ENCODE results near the gene MCF2L.

The MCF2L gene

DNA sequence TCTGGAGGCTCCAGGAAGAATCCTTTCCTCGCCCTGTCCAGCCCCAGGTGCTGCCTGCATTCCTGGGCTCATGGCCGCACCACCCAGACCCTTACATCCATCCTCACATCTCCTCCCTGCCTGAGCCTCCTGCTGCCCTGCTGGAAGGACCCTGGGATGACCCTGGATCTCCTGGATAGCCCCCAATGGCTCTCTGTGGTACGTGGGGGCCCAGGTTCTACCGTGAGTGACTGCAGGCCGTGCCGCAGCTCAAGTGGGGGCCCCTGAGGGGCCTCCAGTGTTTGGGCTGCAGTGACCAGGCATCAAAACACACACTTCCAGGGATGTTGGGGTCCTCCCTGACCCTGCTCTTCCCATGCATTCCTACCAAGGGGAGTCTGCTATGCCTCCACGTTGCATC, 8.3 kb upstream of the MCF2L start:
- in situ Hi-C loops (cut with HindIII; ENCODE audit: low pct_ligation_motif_present, low sequenced_read_pairs), result no loop called here
- TF ChIP-seq, protein P1, sequence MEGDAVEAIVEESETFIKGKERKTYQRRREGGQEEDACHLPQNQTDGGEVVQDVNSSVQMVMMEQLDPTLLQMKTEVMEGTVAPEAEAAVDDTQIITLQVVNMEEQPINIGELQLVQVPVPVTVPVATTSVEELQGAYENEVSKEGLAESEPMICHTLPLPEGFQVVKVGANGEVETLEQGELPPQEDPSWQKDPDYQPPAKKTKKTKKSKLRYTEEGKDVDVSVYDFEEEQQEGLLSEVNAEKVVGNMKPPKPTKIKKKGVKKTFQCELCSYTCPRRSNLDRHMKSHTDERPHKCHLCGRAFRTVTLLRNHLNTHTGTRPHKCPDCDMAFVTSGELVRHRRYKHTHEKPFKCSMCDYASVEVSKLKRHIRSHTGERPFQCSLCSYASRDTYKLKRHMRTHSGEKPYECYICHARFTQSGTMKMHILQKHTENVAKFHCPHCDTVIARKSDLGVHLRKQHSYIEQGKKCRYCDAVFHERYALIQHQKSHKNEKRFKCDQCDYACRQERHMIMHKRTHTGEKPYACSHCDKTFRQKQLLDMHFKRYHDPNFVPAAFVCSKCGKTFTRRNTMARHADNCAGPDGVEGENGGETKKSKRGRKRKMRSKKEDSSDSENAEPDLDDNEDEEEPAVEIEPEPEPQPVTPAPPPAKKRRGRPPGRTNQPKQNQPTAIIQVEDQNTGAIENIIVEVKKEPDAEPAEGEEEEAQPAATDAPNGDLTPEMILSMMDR (IDR thresholded peaks at IDR 0.05; ENCODE audit: low read depth, low read length, missing control alignments), result no peak

GRCh38 chr13:112961457-112962369, 7.3 kb upstream of the MCF2L start:
- H3K4me3 ChIP-seq (ENCODE audit: low read depth, low read length), result no peak overlapping the region
- in situ Hi-C loops (cut with HindIII; ENCODE audit: low pct_ligation_motif_present, low sequenced_read_pairs), result no loop called here
- no peak overlapping the region for H3K27ac ChIP-seq
- DNase-seq, result no peak
- no peaks in the 10 kb centered on the region for H3K36me3 ChIP-seq (replicated peaks)
- peaks cover 15% of the 10 kb centered on the region for H3K27me3 ChIP-seq (replicated peaks)
- TF ChIP-seq, protein P1 (IDR thresholded peaks at IDR 0.05; ENCODE audit: low read depth, low read length, missing control alignments), result no peak

More for the DNA sequence above, 8.3 kb upstream of the MCF2L start:
- no peak for DNase-seq
- Histone ChIP-seq H3K27ac (no peak overlapping the region), H3K36me3 (replicated peaks) (no peaks in the 10 kb centered on the region), H3K4me3 (ENCODE audit: low read depth, low read length) (no peak overlapping the region), H3K27me3 (replicated peaks) (peaks cover 14% of the 10 kb centered on the region)

DNA sequence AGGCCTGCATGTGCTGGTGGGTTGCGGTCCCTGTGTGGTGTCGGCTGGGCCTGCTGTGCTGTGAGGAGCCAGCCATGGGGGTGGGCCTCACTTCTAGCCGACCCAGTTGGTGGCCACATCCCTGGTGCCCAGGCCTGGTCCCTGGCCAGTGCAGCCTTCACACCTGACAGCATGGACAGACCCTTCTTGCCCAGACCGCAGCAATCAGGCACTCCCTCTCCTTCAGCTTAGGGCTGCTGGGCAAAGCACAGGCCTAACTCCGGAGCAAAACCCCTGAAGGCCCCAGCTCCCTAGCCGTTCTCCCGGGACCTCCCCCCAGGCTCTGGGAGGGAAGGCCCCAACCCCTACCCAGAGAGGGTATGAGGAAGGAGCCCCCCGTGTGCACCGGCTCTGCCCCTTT, 6.6 kb upstream of the MCF2L start:
- Histone ChIP-seq H3K4me3 (ENCODE audit: low read depth, low read length) (no peak overlapping the region), H3K27me3 (replicated peaks) (peaks cover 11% of the 10 kb centered on the region), H3K27ac (no peak overlapping the region), H3K36me3 (replicated peaks) (no peaks in the 10 kb centered on the region)
- TF ChIP-seq, protein P1 (IDR thresholded peaks at IDR 0.05; ENCODE audit: low read depth, low read length, missing control alignments), result no peak
- DNase-seq, result no peak
- in situ Hi-C loops (cut with HindIII; ENCODE audit: low pct_ligation_motif_present, low sequenced_read_pairs), result no loop called here

DNA sequence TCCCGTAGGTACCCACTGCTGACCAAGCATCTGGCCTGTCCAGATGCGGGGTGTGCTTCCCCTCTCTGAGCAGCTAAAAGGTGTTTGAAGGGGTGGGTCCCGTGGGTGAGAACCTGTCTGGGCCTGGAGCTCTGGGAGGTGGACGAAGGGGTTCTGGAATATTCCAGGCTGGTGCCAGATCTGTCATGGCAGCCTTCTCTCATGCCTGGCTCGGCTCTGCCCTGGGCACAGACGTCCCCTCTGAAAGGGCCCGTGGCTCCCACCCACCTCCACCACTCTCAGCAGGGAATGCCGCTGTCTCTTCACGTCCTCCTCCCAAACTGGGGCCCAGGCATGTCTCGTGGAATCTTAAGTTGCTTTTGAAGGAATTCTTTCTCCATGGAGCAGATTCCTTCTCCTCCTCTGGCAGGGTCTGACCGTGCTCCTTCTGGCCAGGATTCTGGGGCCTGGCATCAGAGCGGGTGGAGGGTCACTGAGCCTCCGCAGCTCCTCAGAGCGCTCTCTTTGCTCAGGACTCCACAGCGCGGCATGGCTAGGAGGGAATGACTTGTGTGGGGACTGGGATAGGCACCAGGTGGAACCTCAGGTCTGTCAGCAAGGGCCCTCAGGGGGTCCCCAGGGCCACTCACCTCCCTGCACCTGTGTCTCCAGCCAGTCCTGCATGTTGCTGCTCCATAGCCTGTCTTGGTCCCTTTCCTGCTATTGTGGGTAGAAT, 5.9 kb upstream of the MCF2L start:
- TF ChIP-seq, protein P1 (IDR thresholded peaks at IDR 0.05; ENCODE audit: low read depth, low read length, missing control alignments), result no peak
- Histone ChIP-seq H3K4me3 (ENCODE audit: low read depth, low read length) (no peak overlapping the region), H3K27me3 (replicated peaks) (peaks cover 15% of the 10 kb centered on the region), H3K36me3 (replicated peaks) (no peaks in the 10 kb centered on the region), H3K27ac (no peak overlapping the region)
- in situ Hi-C loops (cut with HindIII; ENCODE audit: low pct_ligation_motif_present, low sequenced_read_pairs), result no loop called here
- no peak for DNase-seq

DNA sequence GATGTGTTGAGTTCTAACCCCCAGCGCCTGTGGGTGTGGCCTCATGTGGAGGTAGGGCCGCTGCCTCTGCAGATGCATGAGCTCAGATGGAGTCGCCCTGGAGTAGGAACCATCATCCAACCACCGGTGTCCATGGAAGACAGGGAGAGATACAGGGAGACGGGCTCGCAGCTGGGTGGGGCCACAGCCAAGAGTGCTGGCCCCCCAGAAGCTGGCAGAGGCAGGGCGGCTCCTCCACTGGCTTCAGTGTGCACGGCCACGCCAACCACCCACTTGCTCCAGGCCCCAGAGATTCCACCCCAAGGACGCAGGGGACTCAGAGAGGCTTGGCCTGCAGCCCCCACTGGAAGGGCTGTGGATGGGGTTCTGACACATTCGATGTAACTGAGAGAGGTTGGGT, 5.4 kb upstream of the MCF2L start:
- TF ChIP-seq, protein P1 (IDR thresholded peaks at IDR 0.05; ENCODE audit: low read depth, low read length, missing control alignments), result no peak
- Histone ChIP-seq H3K27ac (no peak overlapping the region), H3K27me3 (replicated peaks) (peaks cover 21% of the 10 kb centered on the region), H3K4me3 (ENCODE audit: low read depth, low read length) (no peak overlapping the region), H3K36me3 (replicated peaks) (no peaks in the 10 kb centered on the region)
- in situ Hi-C loops (cut with HindIII; ENCODE audit: low pct_ligation_motif_present, low sequenced_read_pairs), result no loop called here
- no peak for DNase-seq

All from brain microvascular endothelial cell (primary cell).